Activated T-helper 1 cell treated with Interleukin-2 at 50 U/mL for 16 hours (primary cell): Measurements from ENCODE around the gene TRAPPC10.

Source experiments
- DNase-seq: peaks from one replicate; pipeline ENCODE4 v3.0.0-alpha.2; 2020; ENCODE audit warnings: low read depth

Gene TRAPPC10

DNA sequence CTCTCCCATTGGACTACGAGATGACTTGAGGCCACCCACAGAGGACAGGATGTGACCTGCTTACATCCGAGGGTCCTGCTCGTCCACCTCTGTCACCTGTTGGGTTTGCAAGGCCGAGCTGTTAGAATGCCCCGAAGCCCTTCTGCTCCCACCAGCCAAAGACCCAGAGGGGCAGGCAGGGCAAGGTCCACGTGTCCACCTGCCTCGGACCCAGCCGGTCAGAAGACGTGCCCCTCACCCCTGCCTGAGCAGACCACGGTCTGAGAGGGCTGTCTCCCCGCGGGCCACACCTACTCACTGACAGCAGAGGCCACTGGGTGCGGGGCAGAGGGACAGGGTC lies 30.3 kb upstream of the TRAPPC10 start:
- DNase-seq, result no peak

DNA sequence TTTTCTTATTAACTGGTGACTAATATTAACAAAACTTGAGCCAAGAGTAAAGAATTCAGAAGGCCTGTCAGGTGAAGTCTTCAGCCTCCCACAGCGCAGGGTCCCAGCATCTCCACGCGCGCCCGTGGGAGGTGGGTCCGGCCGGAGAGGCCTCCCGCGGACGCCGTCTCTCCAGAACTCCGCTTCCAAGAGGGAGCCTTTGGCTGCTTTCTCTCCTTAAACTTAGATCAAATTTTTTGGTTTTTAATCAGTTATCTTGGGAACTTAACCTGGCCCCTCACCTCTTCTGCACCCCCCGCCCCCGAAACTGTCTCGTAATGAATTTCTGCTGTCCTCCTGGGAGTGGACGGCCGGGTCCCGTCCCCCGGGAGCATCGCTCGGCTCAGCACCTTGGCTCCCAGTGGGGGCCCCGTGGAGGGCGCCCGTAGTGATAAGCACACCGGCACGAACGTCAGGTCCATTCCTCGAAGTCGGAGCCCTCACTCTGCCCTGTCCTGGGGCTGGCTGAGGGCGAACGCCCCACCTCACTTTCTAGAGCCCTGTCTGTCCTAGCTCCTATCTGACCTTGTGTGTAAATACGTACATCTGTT lies 29.5 kb upstream of the TRAPPC10 start:
- DNase-seq, result no peak

DNA sequence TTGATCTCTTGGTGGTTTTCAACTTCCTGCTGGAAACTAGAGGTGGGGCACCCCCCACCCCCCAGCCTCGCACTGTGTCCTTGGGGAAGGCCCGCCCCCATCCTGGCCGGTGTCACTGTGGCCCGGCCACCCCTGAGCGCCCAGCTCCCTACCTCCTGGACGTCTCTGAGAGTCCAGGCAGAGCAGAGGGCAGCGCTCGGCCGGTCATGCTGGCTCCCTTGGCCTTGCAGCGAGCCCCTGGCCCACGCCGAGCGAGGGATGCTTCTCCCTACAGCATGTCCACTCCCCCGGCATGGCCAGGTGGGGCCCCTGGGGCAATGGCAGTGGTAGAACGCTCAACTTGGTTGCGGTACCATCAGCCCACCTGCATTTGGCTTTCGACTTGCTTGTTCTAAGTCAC lies 28.7 kb upstream of the TRAPPC10 start:
- DNase-seq, result no peak

DNA sequence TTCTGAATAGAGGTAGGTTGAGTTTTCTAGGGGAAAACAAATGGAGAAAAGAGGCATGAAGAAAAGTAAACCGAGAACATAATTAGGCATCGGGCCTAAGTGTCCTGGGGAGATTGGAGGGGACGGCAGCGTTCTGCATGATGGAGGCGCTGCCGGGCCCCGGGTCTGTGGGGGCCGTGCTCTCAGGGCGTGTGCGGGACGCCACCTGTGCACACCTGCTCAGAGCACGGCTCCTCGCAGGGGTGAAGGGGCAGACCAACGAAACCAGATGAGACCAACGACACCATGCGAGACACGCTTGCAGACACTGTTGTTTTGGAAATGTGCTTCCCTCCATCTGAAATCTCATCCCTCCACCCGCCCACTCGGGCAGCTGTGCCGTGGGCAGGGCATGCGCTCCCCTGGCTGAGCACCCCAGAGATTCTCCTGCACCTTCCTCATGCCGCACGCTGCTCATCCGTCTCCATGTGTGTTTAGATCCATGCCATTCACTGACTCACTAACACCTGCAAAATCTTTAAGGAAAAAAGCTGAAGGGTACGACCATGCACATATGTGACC lies 28.2 kb upstream of the TRAPPC10 start:
- no peak for DNase-seq

DNA sequence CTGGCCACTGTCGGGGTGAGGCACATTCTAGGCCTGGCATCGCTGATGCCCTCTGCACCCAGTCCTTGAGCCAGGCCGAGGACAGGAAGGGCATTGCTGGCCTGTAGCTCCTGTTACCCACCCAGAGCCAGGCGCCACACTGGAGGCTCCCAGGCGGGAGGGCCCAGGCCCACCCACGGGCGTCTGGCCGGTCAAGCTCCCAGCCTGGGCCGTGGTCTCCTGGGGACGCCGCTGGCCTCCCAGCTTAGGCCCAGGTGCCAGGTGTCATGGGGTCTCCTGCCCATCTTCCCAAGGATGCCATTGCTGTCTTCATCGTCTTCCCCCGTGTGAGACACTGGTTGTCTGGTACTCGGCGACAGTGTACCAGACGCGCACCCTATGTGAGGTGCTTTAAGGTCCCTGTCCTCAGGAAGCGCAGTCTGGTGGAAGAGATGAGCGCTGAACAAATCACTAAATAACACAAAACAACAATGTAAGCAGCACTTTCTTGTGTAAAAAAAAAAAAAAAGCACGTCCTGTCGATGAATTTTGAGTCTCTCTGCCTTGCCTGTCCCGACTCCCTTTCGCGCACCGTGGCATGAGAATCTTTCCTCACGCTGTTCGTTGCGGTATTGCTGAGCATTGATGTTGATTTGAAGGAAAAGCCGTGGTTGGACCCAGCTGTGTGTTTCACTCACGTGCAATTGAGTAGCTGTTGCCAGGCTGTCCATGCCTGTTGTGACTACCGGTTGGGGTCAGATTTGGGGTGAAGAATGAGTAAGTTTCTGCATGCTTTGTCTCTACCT lies 27.0 kb upstream of the TRAPPC10 start:
- no peak for DNase-seq

DNA sequence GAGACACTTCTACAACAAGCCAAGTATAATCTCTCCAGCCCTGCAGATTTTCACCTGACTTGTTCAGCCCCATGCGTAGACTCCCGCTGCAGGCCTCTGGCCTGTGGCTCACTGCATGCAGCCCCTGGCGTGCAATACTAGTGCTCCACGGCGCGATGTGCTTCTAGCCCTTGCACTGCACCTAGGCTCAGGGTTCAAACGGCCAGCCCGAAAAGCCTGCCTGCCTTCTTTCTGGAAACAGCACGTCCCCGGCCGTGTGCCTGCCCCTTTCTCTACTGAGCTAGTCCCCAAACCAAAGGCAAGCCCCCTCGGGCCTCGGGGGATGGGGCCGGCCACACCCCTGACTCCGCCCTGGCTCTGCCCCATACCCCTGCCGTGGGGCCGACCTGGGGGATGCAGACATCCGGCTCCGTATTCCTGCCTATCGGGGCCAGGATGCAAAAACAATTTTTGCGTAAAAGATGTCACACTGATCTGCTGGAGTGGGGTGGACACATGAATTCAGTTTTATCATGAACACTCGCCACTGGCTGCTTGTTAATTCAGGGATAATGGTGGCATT lies 26.3 kb upstream of the TRAPPC10 start:
- no peak for DNase-seq

DNA sequence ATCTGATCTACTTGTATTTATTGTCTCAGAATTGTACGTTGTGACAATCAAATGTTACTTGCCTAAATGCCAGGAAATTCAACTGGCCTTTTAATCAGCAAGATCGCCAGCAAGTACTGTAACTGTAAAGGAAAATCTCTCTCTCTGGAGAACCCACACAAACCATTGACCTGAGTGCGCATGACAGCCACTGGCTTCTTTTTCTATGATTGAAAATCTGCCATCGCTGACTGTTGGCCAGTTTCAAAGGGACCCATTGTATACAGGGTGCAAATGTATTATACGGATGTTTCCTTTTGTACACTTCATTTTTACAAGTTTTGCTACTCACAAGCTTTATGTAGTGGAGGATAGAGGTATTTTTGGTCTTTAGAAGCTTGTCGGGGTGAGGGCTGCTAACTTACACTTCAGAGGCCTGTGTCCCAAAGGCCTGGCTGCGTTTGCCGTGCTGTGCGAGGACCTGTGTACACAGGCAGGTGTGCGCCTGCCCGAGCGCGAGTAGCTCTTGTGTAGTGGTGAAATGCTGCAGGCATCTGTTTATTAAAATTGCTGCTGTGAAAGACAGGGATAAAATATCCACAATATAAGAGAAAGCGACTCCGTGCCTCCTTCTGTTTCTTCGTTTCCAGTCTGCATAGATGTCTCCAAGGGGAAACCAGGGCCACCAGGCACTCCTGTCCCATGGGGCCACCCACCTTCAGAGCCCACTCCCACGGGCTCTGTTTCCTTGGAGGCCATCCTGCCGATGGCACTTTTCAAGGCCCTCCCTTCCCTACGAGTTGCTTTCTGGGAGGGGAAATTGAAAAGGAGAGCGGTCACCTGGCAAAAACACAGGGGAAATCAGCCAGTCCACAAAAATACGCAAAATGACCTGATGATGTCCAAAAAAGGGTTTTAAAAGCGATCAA lies 25.3 kb upstream of the TRAPPC10 start:
- DNase-seq, result no peak

DNA sequence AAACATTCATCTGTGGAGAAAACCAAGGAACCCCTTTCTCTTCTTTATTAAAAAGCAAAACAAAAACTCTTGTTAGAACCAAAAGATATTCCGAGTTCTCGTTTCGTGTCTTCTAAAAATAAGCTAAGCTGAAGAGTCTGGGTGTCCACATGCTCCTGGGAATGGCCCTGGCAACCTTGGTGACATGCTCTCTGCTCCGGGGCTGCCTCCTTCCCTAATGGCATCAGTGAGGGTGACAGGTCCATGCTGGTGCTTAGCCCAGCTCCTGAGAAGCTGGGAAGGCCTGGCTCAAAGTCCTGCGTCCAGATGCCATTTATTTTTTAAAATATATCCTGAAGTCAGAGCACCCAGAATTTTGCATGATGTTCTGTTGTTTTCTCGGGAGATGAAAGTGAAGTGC lies 24.6 kb upstream of the TRAPPC10 start:
- no peak for DNase-seq

DNA sequence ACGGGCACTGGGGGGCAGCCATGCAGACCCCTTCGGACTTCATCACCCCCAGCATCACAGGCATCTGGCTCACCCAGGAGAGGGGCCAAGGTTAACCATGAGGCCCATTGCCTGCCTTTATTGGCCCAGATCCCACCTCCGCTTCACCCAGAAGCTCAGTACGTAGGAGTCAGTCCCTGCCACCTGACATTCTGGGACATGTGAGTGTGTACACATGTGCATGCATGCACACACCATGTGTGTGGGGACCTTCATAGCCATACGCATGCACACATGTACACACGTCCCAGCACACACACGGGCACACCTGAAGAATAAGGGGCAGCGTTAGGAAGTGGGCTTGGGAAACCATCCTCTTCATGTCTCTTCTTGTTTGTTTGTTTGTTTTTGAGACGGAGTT lies 24.1 kb upstream of the TRAPPC10 start:
- no peak for DNase-seq

DNA sequence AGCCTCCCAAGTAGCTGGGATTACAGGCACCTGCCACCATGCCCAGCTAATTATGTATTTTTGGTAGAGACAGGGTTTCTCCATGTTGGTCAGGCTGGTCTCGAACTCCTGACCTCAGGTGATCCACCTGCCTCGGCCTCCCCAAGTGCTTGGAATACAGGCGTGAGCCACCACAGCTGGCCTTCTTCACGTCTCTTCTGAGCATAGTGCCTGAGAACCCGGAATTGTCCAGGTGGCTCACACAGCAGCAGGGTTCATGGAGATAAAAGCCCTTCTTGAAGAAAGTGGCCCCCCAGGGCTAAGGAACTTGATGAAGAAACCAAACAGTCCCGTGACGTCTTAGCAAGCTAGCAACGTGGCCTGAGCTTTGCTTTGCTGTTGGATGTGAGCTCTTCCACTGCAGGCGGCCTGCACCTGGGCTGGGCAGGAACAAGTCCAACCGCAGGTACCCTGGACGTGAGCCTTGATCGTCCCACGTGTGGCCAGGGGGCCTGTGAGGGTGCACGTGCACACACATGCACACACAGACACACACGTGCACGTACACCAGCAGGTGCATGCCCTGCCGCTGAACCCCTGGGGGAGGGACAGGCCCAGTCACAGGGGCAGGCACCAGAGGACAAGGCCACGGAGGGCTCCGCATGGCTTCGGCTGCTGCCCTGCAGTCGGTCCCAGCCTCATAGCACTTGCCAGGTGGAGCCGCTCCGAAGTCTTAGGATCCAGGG lies 23.4 kb upstream of the TRAPPC10 start:
- no peak for DNase-seq

DNA sequence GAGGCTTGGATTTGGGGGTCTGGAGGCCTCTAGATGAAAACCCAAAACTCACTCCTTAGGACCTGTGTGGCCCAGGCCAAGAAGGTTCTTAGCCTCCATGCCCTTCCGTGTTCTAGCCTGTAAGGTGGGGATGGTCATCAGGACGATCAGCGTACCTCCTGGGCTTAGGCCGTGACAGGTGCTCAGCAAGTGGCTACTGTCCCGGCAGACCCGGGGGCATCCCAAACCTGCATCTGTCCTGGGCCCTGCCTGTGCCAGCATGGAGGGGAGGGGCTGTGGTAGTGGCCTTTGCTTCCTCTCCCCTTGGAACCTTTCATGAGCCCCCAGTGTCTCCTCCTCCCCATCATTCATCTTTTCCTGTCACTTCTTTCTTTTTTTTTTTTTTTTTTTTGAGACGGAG lies 22.7 kb upstream of the TRAPPC10 start:
- no peak for DNase-seq

DNA sequence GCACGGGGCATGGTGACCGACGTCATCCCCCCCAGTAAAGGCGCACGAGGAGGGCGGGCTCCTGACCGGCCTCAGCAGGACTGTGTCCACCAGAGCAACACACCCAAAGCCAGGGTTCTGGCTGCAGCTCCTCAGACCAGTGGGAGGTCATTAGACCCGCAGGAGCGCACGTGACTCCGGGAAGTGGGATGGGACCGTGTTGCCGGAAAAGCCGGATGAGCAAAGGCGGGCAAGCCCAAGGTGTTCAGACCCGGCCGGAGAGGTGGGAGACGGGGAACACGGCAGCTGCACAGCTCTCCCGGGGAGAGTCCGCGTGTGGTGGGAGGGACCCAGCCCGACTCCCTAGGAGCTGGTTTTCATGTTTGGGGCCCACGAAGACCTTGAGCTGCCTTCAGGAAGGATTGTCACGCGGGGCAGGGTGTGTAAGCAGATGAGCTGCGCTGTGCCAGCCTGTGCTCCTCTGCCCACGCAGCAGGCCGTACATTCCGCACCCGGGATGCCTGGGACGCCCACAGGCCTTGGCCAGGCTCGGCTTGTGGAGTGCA lies 20.6 kb upstream of the TRAPPC10 start:
- no peak for DNase-seq

DNA sequence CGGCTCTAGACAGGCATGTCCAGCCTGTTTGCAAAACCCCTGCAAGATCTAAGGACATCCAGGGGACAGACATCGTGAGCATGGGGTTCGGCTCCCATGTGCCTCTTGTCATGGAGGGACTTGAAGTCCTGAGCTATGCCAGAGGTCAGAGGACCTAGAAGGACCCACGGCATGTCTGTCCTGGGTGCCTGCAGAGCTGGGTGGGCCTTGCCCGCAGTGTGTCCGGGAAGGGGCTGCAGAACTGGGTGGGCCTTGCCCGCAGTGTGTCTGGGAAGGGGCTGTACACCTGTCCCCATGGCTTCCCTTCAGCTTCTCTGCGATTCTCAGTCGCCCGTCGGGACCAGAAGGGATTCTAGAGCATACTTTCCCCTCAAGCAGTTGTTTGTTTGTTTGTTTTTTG lies 20.0 kb upstream of the TRAPPC10 start:
- DNase-seq, result no peak

DNA sequence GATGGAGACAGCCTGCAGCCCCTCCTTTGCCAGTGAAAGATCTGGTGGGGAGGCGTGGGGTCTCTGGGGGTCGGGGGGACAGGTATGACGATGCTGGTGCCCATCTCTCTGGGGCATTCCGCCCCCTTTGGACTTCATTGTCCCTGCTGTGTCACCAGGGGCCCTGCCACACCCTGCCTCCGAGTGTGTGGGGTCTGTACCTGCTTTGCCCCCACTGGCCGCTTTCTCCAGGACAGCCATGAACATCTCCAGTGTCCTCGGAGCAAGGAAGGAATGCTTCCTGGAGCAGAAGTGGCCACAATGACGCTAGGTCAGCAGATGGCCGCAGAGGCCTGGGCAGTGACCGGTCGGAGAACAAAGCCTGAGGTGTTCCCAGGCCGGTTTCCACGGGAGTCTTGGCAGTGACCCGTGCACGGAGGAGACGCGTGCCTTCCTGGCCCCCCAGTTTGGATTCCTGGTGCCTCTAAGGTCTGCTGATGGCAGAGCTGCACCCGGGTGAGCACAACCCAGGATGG lies 18.6 kb upstream of the TRAPPC10 start:
- DNase-seq, result no peak

DNA sequence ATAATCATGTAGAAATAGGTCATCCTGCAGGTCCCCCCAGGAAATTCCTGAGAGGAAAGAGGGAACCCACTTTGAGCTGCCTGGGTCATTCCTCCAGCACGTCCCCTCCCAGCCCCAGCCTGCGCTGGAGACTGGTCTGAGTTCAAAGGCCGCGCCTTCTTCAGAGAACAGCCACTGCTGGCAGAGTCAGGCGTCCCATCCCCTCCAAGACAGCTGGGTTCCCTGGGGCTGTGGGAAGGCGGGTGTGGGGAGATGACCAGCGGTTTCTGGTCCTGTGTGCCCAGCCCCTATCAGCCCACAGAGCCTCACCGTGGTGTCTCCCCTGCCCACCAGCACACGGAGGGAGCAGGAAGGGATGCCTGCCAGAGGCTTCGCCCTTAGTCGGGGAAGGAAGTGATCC lies 18.0 kb upstream of the TRAPPC10 start:
- no peak for DNase-seq

DNA sequence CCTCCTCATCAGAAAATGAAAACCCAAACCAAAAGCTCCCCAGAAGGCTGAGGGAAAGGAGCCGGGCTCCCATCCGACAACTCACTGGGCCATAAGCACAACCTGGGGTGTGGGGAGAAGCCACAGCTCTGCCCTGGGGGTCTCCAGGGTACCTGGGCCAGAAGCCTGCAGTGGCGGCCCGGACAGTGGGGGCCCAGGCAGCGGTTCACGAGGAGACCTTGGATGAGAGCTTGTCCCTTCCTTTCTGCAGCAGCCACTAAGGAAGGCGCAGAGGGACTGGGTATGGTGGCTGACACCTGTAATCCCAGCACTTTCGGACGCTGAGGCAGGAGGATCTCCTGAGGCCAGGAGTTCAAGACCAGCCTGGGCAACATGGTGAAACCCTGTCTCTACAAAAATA lies 17.5 kb upstream of the TRAPPC10 start:
- no peak for DNase-seq

DNA sequence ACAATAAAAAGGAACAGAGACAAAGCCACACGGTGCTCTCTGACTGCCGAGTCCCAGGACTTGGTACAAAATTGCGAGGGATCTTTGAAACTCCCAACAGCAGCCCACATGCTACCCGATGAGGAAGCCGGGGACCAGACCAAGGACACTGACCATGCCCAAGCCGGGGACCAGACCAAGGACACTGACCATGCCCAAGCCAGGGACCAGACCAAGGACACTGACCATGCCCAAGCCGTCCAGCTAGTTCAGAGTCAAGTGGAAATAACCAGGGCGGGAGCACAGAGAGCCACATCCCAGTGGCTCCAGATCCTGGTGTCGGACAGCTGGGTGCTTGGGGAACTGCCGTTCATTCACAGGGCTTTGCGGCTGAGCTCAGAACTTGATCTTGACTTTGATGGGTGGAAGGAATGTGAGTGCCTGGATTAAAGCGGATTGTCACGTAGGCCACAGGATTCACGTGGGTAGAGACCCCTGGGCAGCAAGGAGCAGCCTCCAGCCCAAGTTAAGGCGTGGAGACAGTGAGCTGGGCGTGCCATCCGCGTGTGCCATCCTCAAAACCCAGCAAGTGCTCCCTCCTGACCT lies 16.5 kb upstream of the TRAPPC10 start:
- DNase-seq, result no peak

DNA sequence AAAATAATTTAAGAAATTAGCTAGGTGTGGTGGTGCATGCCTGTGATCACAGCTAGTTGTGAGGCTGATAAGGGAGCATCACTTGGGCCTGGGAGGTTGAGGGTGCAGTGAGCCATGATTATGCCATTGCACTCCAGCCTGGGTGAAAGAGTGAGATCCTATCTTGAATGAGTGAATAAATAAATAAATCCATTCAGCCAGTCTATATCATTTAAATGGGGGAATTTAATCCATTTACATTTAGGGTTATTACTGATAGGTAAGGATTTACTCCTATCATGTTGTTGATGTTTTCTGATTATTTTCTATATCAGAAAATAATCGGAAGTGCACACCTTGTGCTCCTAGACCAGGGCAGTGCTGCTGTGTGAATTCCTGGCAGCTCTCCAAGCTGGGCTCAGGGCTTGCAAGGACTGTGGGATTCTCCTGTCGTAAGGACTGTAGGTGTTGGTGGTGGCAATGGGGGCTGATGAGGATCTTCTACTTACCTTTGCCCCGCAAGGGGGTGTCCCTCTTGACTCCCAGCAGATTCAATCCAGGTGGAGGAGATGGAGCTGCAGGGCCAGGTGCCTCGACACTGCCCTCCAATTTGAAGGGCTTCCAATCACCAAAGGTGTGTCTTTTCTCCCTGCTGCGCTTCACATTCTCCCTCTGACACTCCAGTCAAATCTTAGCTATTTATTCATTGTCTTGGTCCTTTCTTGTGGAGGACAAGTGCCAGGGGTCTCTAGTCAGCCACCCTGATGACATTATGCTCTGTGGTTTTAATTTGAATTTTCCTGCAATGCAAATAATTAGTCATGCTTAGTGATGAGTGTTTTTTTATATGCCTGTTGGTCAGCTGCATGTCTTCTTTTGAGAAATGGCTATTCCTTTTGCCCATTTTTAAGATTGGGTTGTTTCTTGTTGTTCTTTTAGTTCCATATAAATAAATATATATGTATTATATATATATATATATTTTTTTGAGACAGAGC lies 14.1 kb upstream of the TRAPPC10 start:
- no peak for DNase-seq

DNA sequence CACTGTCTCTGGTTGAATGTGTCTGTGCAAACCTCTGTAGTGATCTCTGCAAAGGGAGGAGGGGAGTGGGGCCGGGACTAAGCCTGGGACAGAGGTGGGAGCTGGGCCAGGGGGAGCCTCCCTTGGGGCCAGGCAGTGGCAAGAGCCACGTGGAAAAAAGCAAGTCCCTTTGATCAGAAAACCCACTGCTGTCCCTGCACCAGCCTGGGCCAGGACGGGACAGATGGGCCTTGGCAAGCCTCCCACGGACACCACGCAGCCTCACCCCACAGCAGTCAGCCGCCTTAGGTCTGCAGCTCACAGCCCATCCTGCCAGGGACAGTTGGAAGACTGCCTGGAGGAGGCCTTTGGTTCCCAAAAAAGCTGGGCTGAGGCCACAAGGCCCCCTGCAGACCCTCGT lies 11.7 kb upstream of the TRAPPC10 start:
- DNase-seq, result no peak

DNA sequence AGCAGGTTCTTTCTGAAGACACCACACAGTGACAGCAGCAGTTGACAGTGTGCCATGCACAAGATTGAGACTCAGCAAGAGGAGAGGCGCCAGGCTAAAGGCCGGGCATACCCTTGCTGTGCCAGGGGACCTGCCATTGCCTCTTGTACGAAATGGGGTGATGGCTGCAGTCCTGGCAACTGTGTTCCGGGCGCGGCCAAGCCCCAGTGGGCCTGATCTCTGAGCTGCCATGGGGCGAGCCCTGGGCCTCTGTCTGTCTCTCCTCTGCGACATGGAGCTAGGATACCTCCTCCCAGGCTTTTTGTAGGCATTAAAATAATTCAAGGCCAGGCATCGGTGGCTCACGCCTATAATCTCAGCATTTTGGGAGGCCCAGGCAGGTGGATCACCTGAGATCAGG lies 9.6 kb upstream of the TRAPPC10 start:
- DNase-seq, result no peak
